GM19395 (cell line): ENCODE data around the gene MLXIP.

Experiments used
- ATAC-seq: cut with Tn5 transposase; IDR thresholded peaks from one replicate; pipeline ENCODE4 v1.9.1; 2021; ENCODE audit warnings: mild to moderate bottlenecking, moderate library complexity; ENCODE audit not compliant: unreplicated experiment

The MLXIP gene

GRCh38 chr12:122182887-122183587, 104.5 kb downstream of the MLXIP start, which contains the start of gene LRRC43:
LRRC43 (plus strand) TSS chr12:122183123; CDS start chr12:122183145, 22 bp downstream.
- no peak for ATAC-seq

GRCh38 chr12:122183588-122183940, 105.0 kb downstream of the MLXIP start:
- ATAC-seq, result no peak

- ATAC-seq, result no peak
Measured at GRCh38 chr12:122184517-122184916, 106.0 kb downstream of the MLXIP start.

GRCh38 chr12:122185079-122185478, 106.5 kb downstream of the MLXIP start:
- no peak for ATAC-seq

- no peak for ATAC-seq
Measured at GRCh38 chr12:122185494-122186082, 107.0 kb downstream of the MLXIP start.

GRCh38 chr12:122187466-122187865, 108.9 kb downstream of the MLXIP start:
- no peak for ATAC-seq

GRCh38 chr12:122189626-122190475, 111.3 kb downstream of the MLXIP start:
- ATAC-seq, result no peak

- ATAC-seq, result no peak
Measured at GRCh38 chr12:122190842-122191668, 112.5 kb downstream of the MLXIP start.

GRCh38 chr12:122192441-122192840, 113.9 kb downstream of the MLXIP start:
- no peak for ATAC-seq

GRCh38 chr12:122194804-122195203, 116.2 kb downstream of the MLXIP start:
- no peak for ATAC-seq

GRCh38 chr12:122195405-122195804, 116.8 kb downstream of the MLXIP start:
- no peak for ATAC-seq
